Measurements from ENCODE around the gene ANTKMT. TPM values are rescaled to one million over a fixed set of nuclear protein-coding genes. Genes with fewer than 3 reads are reported as not detected.
"Not testable (repeated sequence)": the region's sequence is repeated elsewhere in the genome, so short reads cannot be mapped to it uniquely, and the experiment has no call there.

The ANTKMT gene
- total RNA-seq, 4 donors from 2014 or later, result 13.0 to 29.4 (median 23.8) TPM

DNA sequence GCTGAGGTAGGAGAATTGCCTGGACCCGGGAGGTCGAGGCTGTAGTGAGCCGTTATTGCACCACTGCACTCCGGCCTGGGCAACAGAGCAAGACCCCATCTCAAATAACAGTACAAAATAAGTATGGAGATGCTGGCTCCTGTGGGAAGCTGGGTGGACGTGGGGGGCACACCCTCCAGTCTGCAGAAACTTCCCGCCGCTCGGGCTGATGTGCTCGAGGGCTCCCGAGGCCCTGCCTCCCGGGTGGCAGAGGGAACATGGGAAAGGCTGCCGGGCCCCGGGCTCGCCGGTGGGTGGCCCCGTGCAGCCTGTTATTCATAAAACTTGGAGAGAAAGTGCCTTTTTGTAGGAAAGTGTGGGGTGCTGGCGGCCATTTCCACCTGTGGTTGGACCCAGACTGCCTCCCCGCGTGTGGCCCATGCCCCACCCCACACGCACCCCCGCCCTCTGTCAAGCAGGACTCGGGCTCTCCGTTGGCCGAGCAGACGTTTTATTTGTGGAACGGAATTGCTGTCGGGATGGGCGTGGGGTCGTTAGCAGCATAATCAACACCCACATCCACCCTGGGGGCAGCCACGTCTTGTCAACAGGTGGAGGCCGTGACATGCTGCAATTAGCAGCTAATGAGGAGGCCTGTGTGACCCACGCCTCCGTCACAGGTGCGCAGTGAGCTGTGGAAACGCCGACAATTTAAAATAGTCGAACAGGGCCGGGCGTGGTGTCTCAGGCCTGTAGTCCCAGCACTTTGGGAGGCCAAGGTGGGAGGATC, 27.2 kb downstream of the ANTKMT start:
- TF ChIP-seq POLR2AphosphoS5 (IDR thresholded peaks at IDR 0.05) (no peak), POLR2A (IDR thresholded peaks at IDR 0.05) (no peak), EP300 (IDR thresholded peaks at IDR 0.05) (no peak)
- TF ChIP-seq, protein P1, sequence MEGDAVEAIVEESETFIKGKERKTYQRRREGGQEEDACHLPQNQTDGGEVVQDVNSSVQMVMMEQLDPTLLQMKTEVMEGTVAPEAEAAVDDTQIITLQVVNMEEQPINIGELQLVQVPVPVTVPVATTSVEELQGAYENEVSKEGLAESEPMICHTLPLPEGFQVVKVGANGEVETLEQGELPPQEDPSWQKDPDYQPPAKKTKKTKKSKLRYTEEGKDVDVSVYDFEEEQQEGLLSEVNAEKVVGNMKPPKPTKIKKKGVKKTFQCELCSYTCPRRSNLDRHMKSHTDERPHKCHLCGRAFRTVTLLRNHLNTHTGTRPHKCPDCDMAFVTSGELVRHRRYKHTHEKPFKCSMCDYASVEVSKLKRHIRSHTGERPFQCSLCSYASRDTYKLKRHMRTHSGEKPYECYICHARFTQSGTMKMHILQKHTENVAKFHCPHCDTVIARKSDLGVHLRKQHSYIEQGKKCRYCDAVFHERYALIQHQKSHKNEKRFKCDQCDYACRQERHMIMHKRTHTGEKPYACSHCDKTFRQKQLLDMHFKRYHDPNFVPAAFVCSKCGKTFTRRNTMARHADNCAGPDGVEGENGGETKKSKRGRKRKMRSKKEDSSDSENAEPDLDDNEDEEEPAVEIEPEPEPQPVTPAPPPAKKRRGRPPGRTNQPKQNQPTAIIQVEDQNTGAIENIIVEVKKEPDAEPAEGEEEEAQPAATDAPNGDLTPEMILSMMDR (IDR thresholded peaks at IDR 0.05), result no peak
- Histone ChIP-seq H3K36me3 (no peaks in the 10 kb centered on the region), H3K4me3 (no peak overlapping the region), H3K27ac (no peak overlapping the region), H3K4me1 (peaks cover 7% of the 10 kb centered on the region), H3K27me3 (peaks cover 17% of the 10 kb centered on the region), H3K9me3 (no peaks in the 10 kb centered on the region)
- no peak for DNase-seq (ENCODE audit: low spot score in 2 of 2)
- 63% methylated on average over 16 of the region's 39 CpGs for WGBS

DNA sequence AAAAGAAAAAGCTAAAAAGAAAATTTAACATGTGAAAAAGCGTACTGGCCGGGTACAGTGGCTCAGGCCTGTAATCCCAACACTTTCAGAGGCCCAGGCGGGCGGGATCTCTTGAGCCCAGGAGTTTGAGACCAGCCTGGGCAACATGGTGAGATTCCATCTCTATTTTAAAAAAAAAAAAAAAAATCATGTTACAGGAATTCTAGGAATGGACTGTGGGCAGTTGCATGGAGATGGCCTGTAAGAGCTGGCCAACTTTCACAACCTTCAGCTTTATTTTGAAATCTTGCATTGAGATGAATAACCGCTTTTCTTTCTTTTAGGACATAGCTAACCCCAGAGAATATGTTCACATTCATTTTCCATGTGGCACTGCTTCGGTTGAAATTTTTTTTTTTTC, 28.1 kb downstream of the ANTKMT start:
- TF ChIP-seq POLR2AphosphoS5 (IDR thresholded peaks at IDR 0.05) (no peak), EP300 (IDR thresholded peaks at IDR 0.05) (no peak), POLR2A (IDR thresholded peaks at IDR 0.05) (no peak)
- TF ChIP-seq, protein P1 (IDR thresholded peaks at IDR 0.05), result no peak
- DNase-seq (ENCODE audit: low spot score in 2 of 2), result no peak
- WGBS, result 87% methylated on average over 6 of the region's 6 CpGs
- Histone ChIP-seq H3K4me3 (no peak overlapping the region), H3K36me3 (no peaks in the 10 kb centered on the region), H3K9me3 (no peaks in the 10 kb centered on the region), H3K27me3 (peaks cover 23% of the 10 kb centered on the region), H3K4me1 (peaks cover 7% of the 10 kb centered on the region), H3K27ac (no peak overlapping the region)

DNA sequence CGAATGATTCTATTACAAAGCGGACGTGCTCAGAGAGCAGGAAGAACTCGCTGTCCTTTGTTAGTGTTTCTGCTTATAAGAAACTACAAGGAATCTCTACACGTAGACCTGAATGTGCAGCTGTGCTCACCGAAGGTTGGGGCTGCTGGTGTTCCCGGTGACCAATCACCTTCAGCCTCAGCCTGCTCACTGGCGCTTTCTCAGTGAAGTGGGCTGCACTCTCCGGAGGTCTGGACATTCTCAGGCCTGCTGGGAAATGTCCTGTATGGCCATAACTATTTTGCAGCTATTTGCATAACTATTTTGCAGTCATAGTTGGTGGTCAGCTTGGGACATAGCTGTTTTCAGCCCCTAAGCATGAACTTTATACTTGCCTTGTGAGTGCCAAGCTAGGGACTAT, 29.5 kb downstream of the ANTKMT start:
- peaks cover 25% of the 10 kb centered on the region for H3K27me3 ChIP-seq
- no peak overlapping the region for H3K4me3 ChIP-seq
- no peak for DNase-seq (ENCODE audit: low spot score in 2 of 2)
- WGBS, result 74% methylated on average over 9 of the region's 9 CpGs
- no peaks in the 10 kb centered on the region for H3K36me3 ChIP-seq
- H3K4me1 ChIP-seq, result peaks cover 7% of the 10 kb centered on the region
- TF ChIP-seq, protein P1 (IDR thresholded peaks at IDR 0.05), result no peak
- no peak for TF ChIP-seq EP300 (IDR thresholded peaks at IDR 0.05)
- no peak for TF ChIP-seq POLR2A (IDR thresholded peaks at IDR 0.05)
- no peaks in the 10 kb centered on the region for H3K9me3 ChIP-seq
- no peak overlapping the region for H3K27ac ChIP-seq

DNA sequence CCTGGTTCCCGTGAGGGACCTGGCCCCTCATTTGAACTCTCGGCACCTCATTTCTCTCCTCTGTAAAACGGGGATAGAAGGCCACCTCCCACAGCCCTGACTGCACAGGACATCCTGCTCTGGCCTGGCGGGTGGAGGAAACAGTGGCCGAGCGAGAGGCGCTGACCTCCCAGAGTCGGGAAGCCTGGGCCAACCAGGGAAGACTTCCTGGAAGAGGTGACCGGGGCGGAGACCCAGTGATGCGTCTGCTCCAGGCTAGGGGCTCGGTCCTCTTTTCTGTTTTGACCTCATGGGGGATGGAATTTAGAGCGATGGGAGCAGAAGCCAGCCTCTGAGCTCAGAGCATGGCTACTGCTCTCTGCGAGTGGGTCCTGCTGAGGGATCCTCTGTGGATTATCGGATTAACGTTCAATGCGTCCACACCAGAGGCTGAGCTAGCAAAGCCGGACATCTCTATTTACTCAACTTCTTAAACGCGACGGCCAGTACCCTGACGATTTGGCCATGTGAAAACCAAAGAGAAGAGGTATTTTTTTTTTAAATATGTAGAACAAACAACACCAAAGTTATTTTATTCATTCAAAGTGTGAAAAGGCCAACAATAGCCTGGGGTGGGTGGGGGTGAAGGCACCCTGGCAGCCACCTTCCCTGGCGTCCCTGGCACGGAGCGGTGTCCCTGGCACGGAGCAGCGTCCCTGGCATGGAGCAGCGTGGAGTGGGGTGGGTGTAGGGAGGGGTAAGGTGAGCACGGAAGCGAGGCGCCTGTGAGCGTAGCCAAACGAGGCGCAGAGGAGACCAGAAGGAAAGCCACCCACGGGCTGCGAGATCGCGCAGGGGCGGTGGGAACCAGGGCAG, 30.4 kb downstream of the ANTKMT start:
- no peak for TF ChIP-seq POLR2AphosphoS5 (IDR thresholded peaks at IDR 0.05)
- TF ChIP-seq EP300 (IDR thresholded peaks at IDR 0.05), result no peak
- TF ChIP-seq, protein P1 (IDR thresholded peaks at IDR 0.05), result no peak
- no peak for TF ChIP-seq POLR2A (IDR thresholded peaks at IDR 0.05)
- Histone ChIP-seq H3K27ac (no peak overlapping the region), H3K4me1 (peaks cover 7% of the 10 kb centered on the region), H3K4me3 (no peak overlapping the region), H3K9me3 (no peaks in the 10 kb centered on the region), H3K27me3 (peaks cover 25% of the 10 kb centered on the region), H3K36me3 (no peaks in the 10 kb centered on the region)
- DNase-seq (ENCODE audit: low spot score in 2 of 2), result no peak
- 54% methylated on average over 39 of the region's 39 CpGs for WGBS

DNA sequence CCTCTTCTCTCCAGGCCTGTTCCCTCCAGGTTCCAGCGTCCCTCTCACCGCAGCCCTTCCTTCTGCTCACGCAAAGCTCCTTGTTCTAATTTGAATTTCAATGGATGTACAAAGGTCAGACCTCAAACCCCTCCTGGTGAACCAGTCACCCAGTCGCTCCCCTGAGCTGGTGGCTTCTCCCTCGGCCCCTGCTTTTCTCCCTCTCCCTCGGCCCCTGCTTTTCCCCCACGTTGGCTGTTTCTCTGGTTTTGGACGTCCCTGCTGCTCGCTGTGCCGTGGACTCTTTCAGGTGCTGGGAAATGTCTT, 31.0 kb downstream of the ANTKMT start:
- 23% methylated on average over 10 of the region's 10 CpGs for WGBS
- peaks cover 25% of the 10 kb centered on the region for H3K27me3 ChIP-seq
- no peak overlapping the region for H3K4me3 ChIP-seq
- TF ChIP-seq POLR2AphosphoS5 (IDR thresholded peaks at IDR 0.05) (no peak), EP300 (IDR thresholded peaks at IDR 0.05) (no peak), POLR2A (IDR thresholded peaks at IDR 0.05) (no peak)
- TF ChIP-seq, protein P1 (IDR thresholded peaks at IDR 0.05), result no peak
- DNase-seq (ENCODE audit: low spot score in 2 of 2), result no peak
- no peak overlapping the region for H3K27ac ChIP-seq
- H3K36me3 ChIP-seq, result no peaks in the 10 kb centered on the region
- H3K9me3 ChIP-seq, result no peaks in the 10 kb centered on the region
- H3K4me1 ChIP-seq, result peaks cover 7% of the 10 kb centered on the region

DNA sequence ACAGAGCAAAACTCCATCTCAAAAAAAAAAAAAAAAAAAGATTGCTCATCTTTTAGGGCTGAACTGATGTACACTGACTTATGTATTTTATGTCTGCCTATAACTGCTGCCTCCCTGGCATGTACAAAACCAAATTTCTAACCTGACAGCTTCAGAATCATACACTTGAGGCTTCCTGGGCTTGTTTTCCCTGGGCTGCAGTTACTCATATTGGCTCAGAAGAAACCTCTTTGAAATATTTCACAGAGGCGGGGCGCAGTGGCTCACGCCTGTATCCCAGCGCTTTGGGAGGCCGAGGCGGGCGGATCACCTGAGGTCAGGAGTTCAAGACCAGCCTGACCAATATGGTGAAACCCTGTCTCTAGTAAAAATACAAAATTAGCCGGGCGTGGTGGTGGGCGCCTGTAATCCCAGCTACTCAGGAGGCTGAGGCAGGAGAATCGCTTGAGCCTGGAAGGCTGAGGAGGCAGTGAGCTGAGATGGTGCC, 33.2 kb downstream of the ANTKMT start:
- H3K27ac ChIP-seq; H3K36me3 ChIP-seq; DNase-seq (ENCODE audit: low spot score in 2 of 2); H3K4me3 ChIP-seq; H3K4me1 ChIP-seq; H3K9me3 ChIP-seq: not testable (repeated sequence)
- 79% methylated on average over 11 of the region's 11 CpGs for WGBS
- peaks cover 25% of the 10 kb centered on the region for H3K27me3 ChIP-seq
